GM19468 (cell line): ENCODE results near the gene SPOCK2.

Source experiments
- ATAC-seq: cut with Tn5 transposase; IDR thresholded peaks from one replicate; pipeline ENCODE4 v1.9.1; 2021; ENCODE audit warnings: mild to moderate bottlenecking, moderate library complexity, moderate number of reproducible peaks; ENCODE audit not compliant: unreplicated experiment; ENCODE audit errors: extremely low read depth

Gene SPOCK2

DNA sequence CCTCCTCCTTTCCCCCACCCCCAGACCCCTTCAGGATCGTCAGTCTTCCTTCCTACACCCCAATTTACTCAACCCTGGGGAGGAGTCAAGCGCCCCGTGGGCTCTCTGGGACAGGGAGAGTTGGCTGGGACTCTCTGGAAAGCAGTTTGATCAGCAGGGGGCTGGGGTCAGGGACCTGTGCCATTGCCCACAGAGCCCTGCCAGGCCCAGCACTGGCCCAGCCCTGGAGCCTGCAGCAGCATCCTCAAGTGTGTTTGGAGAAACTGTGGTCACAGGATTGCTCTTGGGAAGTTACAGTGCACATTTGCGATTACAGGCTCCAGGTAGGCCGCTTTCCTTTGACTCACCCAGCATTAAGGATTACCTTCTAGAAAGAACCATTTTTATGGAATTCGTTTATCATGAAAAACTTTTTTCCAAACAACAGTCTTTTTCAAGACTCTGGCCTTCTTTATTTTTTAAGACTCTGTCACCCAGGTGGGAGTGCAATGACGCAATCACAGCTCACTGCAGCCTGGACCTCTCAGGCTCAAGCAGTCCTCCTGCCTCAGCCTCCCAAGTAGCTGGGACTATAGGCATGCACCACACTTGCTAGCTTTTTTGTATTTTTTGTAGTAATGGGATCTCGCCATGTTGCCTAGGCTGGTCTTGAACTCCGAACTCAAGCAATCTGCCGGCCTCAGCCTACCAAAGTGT lies 73.4 kb downstream of the SPOCK2 start:
- ATAC-seq, result no peak

GRCh38 chr10:72014197-72014596 lies 74.2 kb downstream of the SPOCK2 start:
- ATAC-seq, result no peak

GRCh38 chr10:72013202-72013945 lies 75.0 kb downstream of the SPOCK2 start:
- no peak for ATAC-seq

- no peak for ATAC-seq
Measured at GRCh38 chr10:72012796-72013195, 75.6 kb downstream of the SPOCK2 start.

DNA sequence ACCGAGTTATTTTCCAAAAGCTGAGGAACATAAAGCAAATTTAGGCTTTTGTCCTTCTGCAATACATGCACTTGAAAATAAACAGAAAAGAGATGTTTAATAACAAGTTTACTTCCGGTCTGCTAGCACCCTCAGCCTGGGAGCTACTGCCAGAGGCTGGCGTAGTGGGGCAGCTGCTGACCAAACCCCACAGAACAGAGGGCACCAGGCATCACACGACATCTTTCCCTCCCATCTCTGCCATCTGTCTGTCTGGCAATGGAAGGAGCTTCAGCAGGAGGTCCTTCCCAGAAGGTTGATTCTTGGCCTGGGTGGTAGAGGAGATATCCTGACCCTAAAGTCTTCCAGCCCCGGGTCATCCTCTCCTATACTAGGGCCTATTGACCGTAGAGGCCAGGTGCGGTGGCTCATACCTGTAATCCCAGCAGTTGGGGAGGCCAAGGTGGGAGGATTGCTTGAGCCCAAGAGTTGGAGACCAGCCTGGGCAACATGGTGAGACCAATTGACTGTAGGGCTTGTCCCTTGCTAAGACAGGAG lies 76.3 kb downstream of the SPOCK2 start:
- ATAC-seq, result no peak

- no peak for ATAC-seq
Measured at GRCh38 chr10:72011468-72011867, 76.9 kb downstream of the SPOCK2 start.

DNA sequence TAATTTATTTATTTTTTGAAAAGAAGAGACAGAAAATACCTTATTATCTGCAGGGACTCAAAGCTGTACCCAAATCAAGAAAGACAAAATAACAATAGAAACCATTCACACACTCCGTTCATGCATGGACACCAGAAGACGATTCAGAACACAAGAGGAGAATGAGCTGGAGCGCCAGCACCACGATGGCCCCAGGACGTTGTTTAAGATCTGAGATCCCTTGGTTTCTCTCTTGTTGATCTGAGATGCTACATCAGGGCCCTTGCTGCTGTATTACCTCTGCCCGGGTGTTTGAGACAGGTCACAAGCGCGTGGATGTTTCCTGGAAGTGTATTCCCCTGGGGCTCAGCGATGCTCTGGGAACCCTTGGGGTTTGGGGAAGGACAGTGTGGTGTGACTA lies 77.3 kb downstream of the SPOCK2 start:
- ATAC-seq, result no peak

DNA sequence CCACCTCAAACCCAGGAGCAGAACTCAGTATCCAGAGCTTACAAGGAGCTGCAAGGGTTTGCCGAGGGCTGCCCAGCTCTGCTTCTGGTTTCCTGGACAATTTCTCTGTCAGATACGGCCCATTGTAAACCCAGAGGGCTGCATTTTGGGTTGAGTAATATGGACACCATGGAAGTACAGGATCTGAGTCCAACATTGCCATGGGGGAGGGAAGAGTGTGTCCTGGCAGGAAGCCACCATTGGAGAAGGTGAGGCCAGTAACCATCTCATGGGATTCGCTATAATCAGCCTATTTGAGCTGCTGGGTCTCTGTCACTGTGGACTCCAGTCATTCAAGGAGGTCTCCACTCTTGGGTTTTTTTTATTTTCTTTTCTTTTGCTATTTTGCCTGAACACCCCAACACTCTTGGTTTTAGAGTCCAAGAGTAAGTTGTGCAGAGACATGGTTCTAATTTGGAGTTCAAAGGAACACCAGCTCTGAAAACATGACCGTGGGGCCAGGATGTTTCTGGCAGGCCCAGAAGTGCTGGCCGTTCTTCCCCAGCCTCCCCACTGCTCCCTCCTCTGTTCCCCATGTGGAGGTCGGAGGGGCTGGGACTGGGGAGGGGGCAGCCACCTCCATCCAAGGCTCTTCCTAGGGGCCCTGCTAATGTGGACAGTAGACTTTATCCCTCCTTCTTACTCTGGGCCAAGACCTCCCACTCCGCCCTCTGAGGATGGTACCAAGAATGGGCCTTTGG lies 77.9 kb downstream of the SPOCK2 start:
- no peak for ATAC-seq

GRCh38 chr10:72009425-72010081 lies 78.8 kb downstream of the SPOCK2 start:
- ATAC-seq, result no peak

- ATAC-seq, result no peak
Measured at GRCh38 chr10:72009051-72009424, 79.3 kb downstream of the SPOCK2 start.
